Breast epithelium (tissue), 3 donors: Measurements from ENCODE around the gene SOCS3.

Experiments used
- CTCF ChIP-seq, 3 donors: fragments of 450-650 bp; IDR thresholded peaks; one replicate each; pipeline ENCODE4 v1.5.1; 2016 to 2017; ENCODE audit warnings: antibody characterized with exemption in 3 of 3, mild to moderate bottlenecking in 3 of 3, moderate library complexity in 3 of 3
- POLR2A ChIP-seq: fragments of 450-650 bp; IDR thresholded peaks from one replicate; pipeline ENCODE4 v1.6.1; 2016; ENCODE audit warnings: antibody characterized with exemption, mild to moderate bottlenecking, moderate library complexity

- no peak for TF ChIP-seq POLR2A
- TF ChIP-seq CTCF (IDR thresholded peaks at IDR 0.05) = no peak
Observed at GRCh38 chr17:78367193-78367592, 7.3 kb upstream of the SOCS3 start.
